Fibroblast of lung (primary cell): ENCODE measurements around the gene POLR2I.

Source experiments
- CTCF ChIP-seq, 2 donors: IDR thresholded peaks in 1 of 2; conservative IDR thresholded peaks in 1 of 2; 1 replicate in 1 of 2; 2 replicates in 1 of 2; pipeline ENCODE4 v1.5.1; 2011 to 2012; ENCODE audit warnings: low read length in 2 of 2, control low read depth in 1 of 2, inconsistent platforms in 1 of 2, low read depth in 1 of 2, mild to moderate bottlenecking in 1 of 2
- EZH2 ChIP-seq: IDR thresholded peaks from 2 replicates; pipeline ENCODE4 v1.5.1; 2012; ENCODE audit warnings: low read length, control low read depth, mild to moderate bottlenecking; ENCODE audit errors: missing control alignments

- no peak for TF ChIP-seq CTCF (conservative IDR thresholded peaks at IDR 0.05 in 1 of 2, IDR thresholded peaks at IDR 0.05 in 1 of 2; ENCODE audit: low read depth in 1 of 2, low read length in 2 of 2)
- no peak for TF ChIP-seq EZH2
Observed at GRCh38 chr19:36128392-36128736, 13.7 kb upstream of the POLR2I start.
